GM12891 (cell line): ENCODE data around the gene PCK2.

Source experiments
- DNase-seq: peaks from one replicate; pipeline ENCODE4 v3.0.0; 2011; ENCODE audit warnings: low spot score; ENCODE audit not compliant: insufficient read length
- FAIRE-seq: peaks from 2 replicates; lab custom pipeline; 2011; peaks lifted over from hg19 to GRCh38; lab: Jason Lieb, UNC
- PAX5 ChIP-seq: IDR thresholded peaks from 2 replicates; pipeline ENCODE4 v1.6.1; 2011; ENCODE audit warnings: low read length, moderate library complexity, mild to moderate bottlenecking; ENCODE audit not compliant: insufficient read depth, severe bottlenecking
- POLR2A ChIP-seq: IDR thresholded peaks from 2 replicates; pipeline ENCODE4 v1.6.1; 2011; ENCODE audit warnings: low read depth, low read length, control low read depth
- POLR2AphosphoS5 ChIP-seq: IDR thresholded peaks from 2 replicates; pipeline ENCODE4 v1.6.1; 2011; ENCODE audit warnings: low read depth, low read length, control low read depth
- POU2F2 ChIP-seq: IDR thresholded peaks from 2 replicates; pipeline ENCODE4 v1.6.1; 2011; ENCODE audit warnings: low read depth, mild to moderate bottlenecking, control low read depth, low read length, moderate library complexity
- SPI1 ChIP-seq: IDR thresholded peaks from 2 replicates; pipeline ENCODE4 v1.6.1; 2011; ENCODE audit warnings: low read depth, low read length, control low read depth
- TAF1 ChIP-seq: IDR thresholded peaks from 2 replicates; pipeline ENCODE4 v1.6.1; 2011; ENCODE audit warnings: low read depth, low read length, control low read depth

Gene PCK2

GRCh38 chr14:24060984-24061913, 32.9 kb upstream of the PCK2 start:
- DNase-seq: no peak
- TF ChIP-seq POLR2AphosphoS5 (no peak), POLR2A (no peak), TAF1 (no peak)
- no peak for FAIRE-seq

DNA sequence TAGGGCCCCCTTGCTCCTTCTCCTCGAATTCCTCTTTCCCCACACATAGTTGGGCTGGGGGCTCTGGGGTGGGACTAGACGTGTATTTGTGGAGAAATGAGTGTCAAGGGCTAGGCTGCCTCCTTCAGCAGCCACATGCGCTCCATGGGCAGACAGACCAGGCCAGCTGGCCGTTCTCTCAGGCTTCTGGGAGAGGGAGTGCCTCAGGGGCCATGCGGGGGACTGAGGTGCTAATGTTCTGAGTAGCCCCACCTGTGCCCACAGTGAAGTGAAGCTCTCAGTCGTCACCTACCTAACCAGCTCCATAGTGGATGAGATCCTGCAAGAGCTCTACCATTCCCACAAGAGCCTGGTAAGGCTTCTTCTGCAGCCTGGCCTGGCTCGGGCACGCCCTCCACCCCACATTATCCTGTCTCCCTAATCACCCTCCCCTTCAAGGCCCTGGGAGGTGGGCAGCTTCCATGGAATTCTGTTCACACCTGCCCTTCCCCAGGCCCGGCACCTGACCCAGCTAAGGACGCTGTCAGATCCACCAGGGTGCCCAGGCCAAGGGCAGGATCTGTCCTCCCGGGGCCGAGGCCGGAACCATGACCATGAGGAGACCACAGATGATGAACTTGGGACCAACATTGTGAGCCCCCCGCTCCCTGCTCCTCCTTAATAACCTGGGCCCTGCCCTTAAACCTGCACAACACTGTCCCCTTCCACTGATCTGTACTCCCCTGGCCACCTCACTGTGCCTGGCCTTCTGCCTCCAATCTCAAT, 31.7 kb upstream of the PCK2 start:
- FAIRE-seq: no peak
- no peak for DNase-seq
- TF ChIP-seq POLR2A: no peak
- TF ChIP-seq SPI1: no peak
- no peak for TF ChIP-seq POLR2AphosphoS5
- no peak for TF ChIP-seq TAF1
- no peak for TF ChIP-seq PAX5
- no peak for TF ChIP-seq POU2F2

- FAIRE-seq (no peak), DNase-seq (no peak)
- TF ChIP-seq SPI1 (no peak), TAF1 (no peak), POU2F2 (no peak), POLR2AphosphoS5 (no peak), PAX5 (no peak), POLR2A (no peak)
Observed at GRCh38 chr14:24063263-24063836, 30.8 kb upstream of the PCK2 start.

DNA sequence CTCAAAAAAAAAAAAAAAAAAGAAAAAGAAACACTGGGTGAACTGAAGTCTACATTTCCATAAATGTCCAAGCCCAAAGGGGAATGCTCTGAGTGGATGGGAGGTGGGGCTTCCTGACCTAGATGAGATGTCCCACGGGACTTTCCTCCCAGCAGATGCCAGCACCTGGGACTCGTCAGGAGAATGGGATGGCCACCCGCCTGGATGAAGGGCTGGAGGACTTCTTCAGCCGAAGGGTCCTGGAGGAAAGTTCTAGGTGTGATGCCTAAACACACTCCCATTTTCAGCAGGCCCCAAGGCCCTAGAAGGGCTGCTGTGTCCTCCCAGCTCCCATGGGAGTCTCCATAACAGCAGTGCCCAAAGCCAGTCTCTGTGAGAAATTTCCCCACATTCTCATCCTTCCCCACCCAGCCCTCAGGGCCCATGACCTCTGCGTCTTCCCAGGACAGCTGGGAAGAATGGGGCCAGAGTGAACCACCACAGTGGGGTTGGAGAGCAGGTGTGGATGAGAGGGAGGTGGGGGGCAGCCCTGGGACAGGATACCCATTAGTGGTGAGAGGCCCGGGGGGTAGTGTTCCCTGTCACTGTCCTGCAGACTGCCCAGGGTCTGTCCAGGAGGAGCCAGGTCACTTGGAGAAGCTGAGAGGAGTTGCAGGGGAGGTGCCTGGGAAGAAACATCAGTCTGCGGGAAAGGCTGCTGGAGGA, 29.9 kb upstream of the PCK2 start:
- FAIRE-seq: no peak

GRCh38 chr14:24064856-24065255, 29.3 kb upstream of the PCK2 start:
- FAIRE-seq: no peak
- DNase-seq: no peak
- TF ChIP-seq POLR2A (no peak), PAX5 (no peak), SPI1 (no peak), POU2F2 (no peak), TAF1 (no peak), POLR2AphosphoS5 (no peak)

More for the DNA sequence above, 29.9 kb upstream of the PCK2 start:
- DNase-seq: no peak
- TF ChIP-seq POLR2A: no peak
- no peak for TF ChIP-seq POU2F2
- no peak for TF ChIP-seq SPI1
- no peak for TF ChIP-seq PAX5
- no peak for TF ChIP-seq POLR2AphosphoS5
- no peak for TF ChIP-seq TAF1

- no peak for DNase-seq
- TF ChIP-seq POLR2A (no peak), POLR2AphosphoS5 (no peak), POU2F2 (no peak), PAX5 (no peak), TAF1 (no peak), SPI1 (no peak)
- no peak for FAIRE-seq
Observed at GRCh38 chr14:24065408-24065807, 28.7 kb upstream of the PCK2 start.

- no peak for DNase-seq
- FAIRE-seq: no peak
- TF ChIP-seq TAF1 (no peak), PAX5 (no peak), POLR2A (no peak)
Observed at GRCh38 chr14:24066496-24067132, 27.5 kb upstream of the PCK2 start.

GRCh38 chr14:24067133-24068082, 26.7 kb upstream of the PCK2 start:
- no peak for TF ChIP-seq POLR2AphosphoS5
- no peak for TF ChIP-seq TAF1
- TF ChIP-seq POLR2A: no peak
- TF ChIP-seq PAX5: no peak
- no peak for TF ChIP-seq POU2F2
- no peak for TF ChIP-seq SPI1
- no peak for DNase-seq
- no peak for FAIRE-seq
